GM11168 (cell line): ENCODE data around the gene HS1BP3.

Source experiments
- in situ Hi-C: fragments of 300-500 bp; cut with MboI; formaldehyde crosslinking; loops from one replicate; pipeline ENCODE4 v1.12.0; 2022; ENCODE audit warnings: low sequenced_read_pairs; ENCODE audit not compliant: unreplicated experiment

HS1BP3 gene

GRCh38 chr2:20596193-20596972 is 54.5 kb downstream of the HS1BP3 start:
- in situ Hi-C loops, result no loop called here

GRCh38 chr2:20595439-20596192 is 55.3 kb downstream of the HS1BP3 start:
- in situ Hi-C loops, result no loop called here

- in situ Hi-C loops, result no loop called here
Observed at GRCh38 chr2:20594957-20595356, 55.9 kb downstream of the HS1BP3 start.

- in situ Hi-C loops, result no loop called here
Observed at GRCh38 chr2:20594048-20594750, 56.7 kb downstream of the HS1BP3 start.

- in situ Hi-C loops, result no loop called here
Observed at GRCh38 chr2:20593072-20594034, 57.5 kb downstream of the HS1BP3 start.

GRCh38 chr2:20592106-20593071 is 58.5 kb downstream of the HS1BP3 start:
- in situ Hi-C loops, result no loop called here

- in situ Hi-C loops, result no loop called here
Observed at GRCh38 chr2:20590704-20591515, 60.0 kb downstream of the HS1BP3 start.

GRCh38 chr2:20589975-20590703 is 60.8 kb downstream of the HS1BP3 start:
- in situ Hi-C loops, result no loop called here

GRCh38 chr2:20588918-20589871 is 61.7 kb downstream of the HS1BP3 start:
- in situ Hi-C loops, result no loop called here

- in situ Hi-C loops, result no loop called here
Observed at GRCh38 chr2:20585710-20586594, 64.9 kb downstream of the HS1BP3 start.

- in situ Hi-C loops, result no loop called here
Observed at GRCh38 chr2:20585359-20585709, 65.6 kb downstream of the HS1BP3 start.

GRCh38 chr2:20584399-20585358 is 66.2 kb downstream of the HS1BP3 start:
- in situ Hi-C loops, result no loop called here

- in situ Hi-C loops, result no loop called here
Observed at GRCh38 chr2:20584045-20584398, 66.9 kb downstream of the HS1BP3 start.

- in situ Hi-C loops, result no loop called here
Observed at GRCh38 chr2:20583425-20583881, 67.4 kb downstream of the HS1BP3 start.
